Calu3 (cell line): ENCODE results near the gene SS18L1. TPM values are rescaled to one million over a fixed set of nuclear protein-coding genes. Genes with fewer than 3 reads are reported as not detected.

ENCODE experiments used
- BruUV-seq: library from RNA; stranded (reverse); fragments of 400-500 nt; replicated peaks from 2 replicates; lab custom pipeline; 2021; lab: Mats Ljungman, UMichigan
- CTCF ChIA-PET: fragments of 300-600 bp; sonication (Branson Sonifier 250); formaldehyde crosslinking; loops from one replicate; lab custom pipeline; 2022; ENCODE audit warnings: antibody characterized with exemption; lab: Charles Lee
- DNase-seq: peaks from one replicate; pipeline ENCODE4 v3.0.0; 2022
- H3K27ac Mint-ChIP-seq: one replicate; pipeline ENCODE4 v1.8.0; 2022; ENCODE audit warnings: mixed read lengths; ENCODE audit not compliant: unreplicated experiment
- H3K27me3 Mint-ChIP-seq: one replicate; pipeline ENCODE4 v1.8.0; 2022; ENCODE audit warnings: mixed read lengths; ENCODE audit not compliant: unreplicated experiment
- H3K36me3 Mint-ChIP-seq: one replicate; pipeline ENCODE4 v1.8.0; 2022; ENCODE audit warnings: mild to moderate bottlenecking, moderate library complexity, mixed read lengths; ENCODE audit not compliant: insufficient read depth, unreplicated experiment
- H3K4me1 Mint-ChIP-seq: one replicate; pipeline ENCODE4 v1.8.0; 2022; ENCODE audit warnings: mild to moderate bottlenecking, low read depth, mixed read lengths; ENCODE audit not compliant: unreplicated experiment
- H3K4me3 Mint-ChIP-seq: one replicate; pipeline ENCODE4 v1.8.0; 2022; ENCODE audit warnings: mild to moderate bottlenecking, low read depth, moderate library complexity, mixed read lengths; ENCODE audit not compliant: unreplicated experiment
- H3K9me3 Mint-ChIP-seq: one replicate; pipeline ENCODE4 v1.8.0; 2022; ENCODE audit warnings: low read depth, mixed read lengths; ENCODE audit not compliant: unreplicated experiment
- intact Hi-C: fragments of 100-400 bp; cut with micrococcal nuclease; formaldehyde crosslinking; loops from one replicate; pipeline ENCODE4 v1.10.0; 2022; ENCODE audit not compliant: unreplicated experiment
- total RNA-seq: library from RNA; stranded (reverse); gene quantifications from 2 replicates; pipeline ENCODE4 v1.2.3, GENCODE V29; 2022
- TF ChIP-seq, protein P1 (sequence below): fragments of 200-600 bp; IDR thresholded peaks from one replicate; pipeline ENCODE4 v1.8.0; 2022; ENCODE audit warnings: antibody characterized with exemption; ENCODE audit not compliant: unreplicated experiment

Gene SS18L1
- total RNA-seq, 1 experiment from 2014 or later: 47.4 TPM

DNA sequence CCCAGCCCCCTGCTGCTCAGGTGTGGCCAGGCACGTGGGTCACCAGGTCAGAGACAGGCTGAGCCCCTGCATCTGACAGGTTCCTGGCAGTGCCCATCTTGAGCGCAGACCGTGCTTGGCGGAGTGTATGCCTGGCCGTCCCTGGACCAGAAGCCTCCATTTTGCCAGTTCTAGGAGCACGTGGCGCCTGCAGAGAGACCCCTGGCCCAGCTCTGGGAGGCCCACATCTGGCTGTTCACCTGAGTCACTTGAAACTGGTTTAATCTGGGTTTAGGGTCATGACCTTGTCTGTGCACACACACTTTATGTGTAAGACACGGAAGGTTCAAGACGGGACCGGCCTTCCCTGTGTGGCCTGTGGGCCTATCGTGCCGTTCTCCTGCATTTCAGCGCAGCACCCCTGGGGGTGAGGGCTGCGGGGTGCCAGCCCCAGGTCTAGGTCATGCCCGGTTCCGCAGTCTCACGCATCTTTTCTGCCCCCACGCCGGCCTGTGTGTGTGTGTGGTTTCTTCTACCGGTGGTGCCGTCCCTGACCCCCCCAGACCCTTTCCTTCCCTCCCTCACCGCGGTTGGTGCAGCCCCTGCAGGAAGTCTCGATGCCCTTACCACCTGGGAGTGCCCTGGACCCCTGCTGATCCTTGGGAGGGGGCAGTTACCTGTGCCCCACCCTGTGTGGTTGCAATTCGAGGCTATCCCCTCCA lies 14.0 kb downstream of the SS18L1 start:
- TF ChIP-seq, protein P1, sequence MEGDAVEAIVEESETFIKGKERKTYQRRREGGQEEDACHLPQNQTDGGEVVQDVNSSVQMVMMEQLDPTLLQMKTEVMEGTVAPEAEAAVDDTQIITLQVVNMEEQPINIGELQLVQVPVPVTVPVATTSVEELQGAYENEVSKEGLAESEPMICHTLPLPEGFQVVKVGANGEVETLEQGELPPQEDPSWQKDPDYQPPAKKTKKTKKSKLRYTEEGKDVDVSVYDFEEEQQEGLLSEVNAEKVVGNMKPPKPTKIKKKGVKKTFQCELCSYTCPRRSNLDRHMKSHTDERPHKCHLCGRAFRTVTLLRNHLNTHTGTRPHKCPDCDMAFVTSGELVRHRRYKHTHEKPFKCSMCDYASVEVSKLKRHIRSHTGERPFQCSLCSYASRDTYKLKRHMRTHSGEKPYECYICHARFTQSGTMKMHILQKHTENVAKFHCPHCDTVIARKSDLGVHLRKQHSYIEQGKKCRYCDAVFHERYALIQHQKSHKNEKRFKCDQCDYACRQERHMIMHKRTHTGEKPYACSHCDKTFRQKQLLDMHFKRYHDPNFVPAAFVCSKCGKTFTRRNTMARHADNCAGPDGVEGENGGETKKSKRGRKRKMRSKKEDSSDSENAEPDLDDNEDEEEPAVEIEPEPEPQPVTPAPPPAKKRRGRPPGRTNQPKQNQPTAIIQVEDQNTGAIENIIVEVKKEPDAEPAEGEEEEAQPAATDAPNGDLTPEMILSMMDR: no peak
- Mint-ChIP-seq H3K4me1 (peaks cover 53% of the 10 kb centered on the region), H3K4me3 (no peak overlapping the region), H3K27ac (no peak overlapping the region), H3K36me3 (peaks cover 51% of the 10 kb centered on the region), H3K27me3 (no peaks in the 10 kb centered on the region), H3K9me3 (peaks cover 9% of the 10 kb centered on the region)
- no peak for DNase-seq
- intact Hi-C loops: no loop called here
- CTCF ChIA-PET: no interaction called here
- no TSS peak for BruUV-seq

DNA sequence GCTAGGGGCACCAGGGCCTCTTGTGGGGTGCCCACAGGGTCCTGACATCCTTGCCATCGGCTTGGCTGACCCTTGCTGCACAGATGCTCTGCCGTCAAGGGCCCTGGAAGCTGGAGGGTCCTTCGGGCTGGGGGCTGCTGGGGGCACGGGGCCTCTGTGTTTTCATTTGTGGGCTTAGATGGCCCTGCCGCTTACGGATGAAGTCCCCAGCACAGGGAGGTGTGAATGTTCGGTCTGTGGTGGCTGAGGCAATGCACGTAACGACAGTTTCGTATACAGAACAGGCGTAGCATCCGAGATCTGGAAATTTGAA lies 14.5 kb downstream of the SS18L1 start:
- DNase-seq: no peak
- Mint-ChIP-seq H3K4me3 (no peak overlapping the region), H3K4me1 (peaks cover 53% of the 10 kb centered on the region), H3K36me3 (peaks cover 52% of the 10 kb centered on the region), H3K27ac (no peak overlapping the region), H3K9me3 (peaks cover 6% of the 10 kb centered on the region), H3K27me3 (no peaks in the 10 kb centered on the region)
- intact Hi-C loops: no loop called here
- BruUV-seq: no TSS peak
- TF ChIP-seq, protein P1: no peak
- CTCF ChIA-PET: no interaction called here

DNA sequence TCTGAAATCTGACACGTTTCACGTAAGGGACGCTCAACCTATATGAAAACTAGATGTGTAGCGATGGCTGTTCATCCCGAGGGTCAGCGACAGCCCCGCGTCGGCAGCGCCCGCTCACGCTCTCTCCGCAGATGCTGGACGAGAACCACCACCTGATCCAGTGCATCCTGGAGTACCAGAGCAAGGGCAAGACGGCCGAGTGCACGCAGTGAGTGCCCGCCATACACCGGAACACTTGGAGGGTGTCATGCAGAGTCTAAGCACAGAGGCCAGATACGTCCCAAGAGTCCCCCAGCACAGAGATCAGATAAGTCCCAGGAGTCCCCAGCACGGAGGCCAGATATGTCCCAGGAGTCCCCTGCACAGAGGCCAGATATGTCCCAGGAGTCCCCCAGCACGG lies 15.0 kb downstream of the SS18L1 start:
- Mint-ChIP-seq H3K27ac (no peak overlapping the region), H3K4me1 (peaks cover 53% of the 10 kb centered on the region), H3K4me3 (no peak overlapping the region), H3K36me3 (peaks cover 54% of the 10 kb centered on the region), H3K27me3 (no peaks in the 10 kb centered on the region), H3K9me3 (peaks cover 4% of the 10 kb centered on the region)
- no TSS peak for BruUV-seq
- CTCF ChIA-PET: no interaction called here
- no peak for DNase-seq
- TF ChIP-seq, protein P1: no peak
- intact Hi-C loops: no loop called here

DNA sequence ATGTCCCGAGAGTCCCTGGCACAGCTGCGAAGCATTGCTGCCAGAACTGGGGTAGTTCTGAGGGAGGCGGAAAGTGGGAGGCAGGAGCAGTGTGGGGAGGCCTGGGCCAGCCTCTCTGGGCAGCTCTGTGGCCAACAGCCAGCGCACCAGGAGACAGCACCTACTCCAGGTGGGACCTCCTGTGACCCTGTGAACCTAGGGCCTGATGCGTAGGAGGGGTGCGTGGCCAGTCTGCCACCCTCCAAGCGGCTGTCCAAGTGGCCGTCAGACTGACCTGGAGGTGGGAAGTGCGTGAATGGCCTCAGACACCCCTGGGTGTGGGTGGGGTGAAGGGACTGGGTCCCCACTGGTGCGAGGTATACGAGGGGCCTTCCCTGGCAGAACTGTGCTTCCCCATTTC lies 15.5 kb downstream of the SS18L1 start:
- H3K27ac Mint-ChIP-seq: no peak overlapping the region
- intact Hi-C loops: no loop called here
- CTCF ChIA-PET: no interaction called here

More for the DNA sequence above, 15.5 kb downstream of the SS18L1 start:
- Mint-ChIP-seq H3K9me3 (no peaks in the 10 kb centered on the region), H3K4me3 (no peak overlapping the region), H3K36me3 (peaks cover 54% of the 10 kb centered on the region), H3K4me1 (peaks cover 53% of the 10 kb centered on the region), H3K27me3 (no peaks in the 10 kb centered on the region)
- TF ChIP-seq, protein P1: no peak
- no TSS peak for BruUV-seq
- no peak for DNase-seq
